NCI-H2081 treated with DMSO at 0.1 percent for 48 hours (cell line): ENCODE results near the gene ASPHD2.
"Not testable (repeated sequence)": the region's sequence is repeated elsewhere in the genome, so short reads cannot be mapped to it uniquely, and the experiment has no call there.

Experiments used
- DNase-seq: peaks from one replicate; lab custom pipeline; 2025; lab: John Stamatoyannopoulos, UW

The ASPHD2 gene

GRCh38 chr22:26428515-26429457 lies at the start of gene ASPHD2:
Gene ASPHD2 (plus strand): TSS chr22:26429260. CDS start chr22:26433616, 4,356 bp downstream.
- DNase-seq, result no peak

- DNase-seq, result no peak
Measured at GRCh38 chr22:26380072-26380830, 48.8 kb upstream of the ASPHD2 start.

GRCh38 chr22:26382782-26383181 lies 46.3 kb upstream of the ASPHD2 start:
- no peak for DNase-seq

GRCh38 chr22:26383968-26384556 lies 45.0 kb upstream of the ASPHD2 start:
- no peak for DNase-seq

GRCh38 chr22:26385164-26385563 lies 43.9 kb upstream of the ASPHD2 start:
- no peak for DNase-seq

- DNase-seq, result no peak
Measured at GRCh38 chr22:26389125-26389524, 39.9 kb upstream of the ASPHD2 start.

- DNase-seq, result no peak
Measured at GRCh38 chr22:26391091-26391490, 38.0 kb upstream of the ASPHD2 start.

GRCh38 chr22:26391623-26392022 lies 37.4 kb upstream of the ASPHD2 start:
- DNase-seq, result no peak

GRCh38 chr22:26393929-26394328 lies 35.1 kb upstream of the ASPHD2 start:
- DNase-seq, result no peak

- no peak for DNase-seq
Measured at GRCh38 chr22:26394777-26395176, 34.3 kb upstream of the ASPHD2 start.

- peak; percentile 4 for DNase-seq
Measured at GRCh38 chr22:26395926-26396325, 33.1 kb upstream of the ASPHD2 start.

GRCh38 chr22:26398741-26399153 lies 30.3 kb upstream of the ASPHD2 start:
- DNase-seq, result peak; percentile 0

- no peak for DNase-seq
Measured at GRCh38 chr22:26399289-26399688, 29.8 kb upstream of the ASPHD2 start.

- DNase-seq, result no peak
Measured at GRCh38 chr22:26401726-26402125, 27.3 kb upstream of the ASPHD2 start.

GRCh38 chr22:26404851-26405421 lies 24.1 kb upstream of the ASPHD2 start:
- no peak for DNase-seq

GRCh38 chr22:26406118-26406517 lies 22.9 kb upstream of the ASPHD2 start:
- peak; percentile 18 for DNase-seq

- not testable (repeated sequence) for DNase-seq
Measured at GRCh38 chr22:26408562-26409220, 20.4 kb upstream of the ASPHD2 start.

GRCh38 chr22:26409719-26410335 lies 19.2 kb upstream of the ASPHD2 start:
- DNase-seq, result no peak

GRCh38 chr22:26410386-26410785 lies 18.7 kb upstream of the ASPHD2 start:
- no peak for DNase-seq

- no peak for DNase-seq
Measured at GRCh38 chr22:26414347-26414746, 14.7 kb upstream of the ASPHD2 start.

- no peak for DNase-seq
Measured at GRCh38 chr22:26416256-26416655, 12.8 kb upstream of the ASPHD2 start.
